ENCODE measurements around the gene LECT2. TPM values are rescaled to one million over a fixed set of nuclear protein-coding genes. Genes with fewer than 3 reads are reported as not detected.
A peak's percentile ranks its signal among the peaks of the same experiment; 100 is the strongest.

LECT2 gene
- total RNA-seq, result not detected in 2 replicates

- no peak within 1 kb of the TSS for H3K4me3 ChIP-seq (ENCODE audit: low read depth, low read length)
- TF ChIP-seq CTCF (IDR thresholded peaks at IDR 0.05; ENCODE audit: insufficient read depth, low read length, poor library complexity, severe bottlenecking), result no peak
- DNase-seq (ENCODE audit: low read depth), result no peak
- no peaks in the 10 kb centered on the region for H3K36me3 ChIP-seq (ENCODE audit: control insufficient read depth, insufficient read depth, low read length)
- H3K27me3 ChIP-seq (ENCODE audit: control insufficient read depth, insufficient read depth, low read length), result no peaks in the 10 kb centered on the region
These were observed at the start of gene LECT2 for GRCh38 chr5:135954899-135955298. TSS of gene LECT2 (minus strand) at chr5:135954983. CDS start at chr5:135954833, 150 bp downstream.

- Histone ChIP-seq H3K27me3 (ENCODE audit: control insufficient read depth, insufficient read depth, low read length) (no peaks in the 10 kb centered on the region), H3K36me3 (ENCODE audit: control insufficient read depth, insufficient read depth, low read length) (no peaks in the 10 kb centered on the region), H3K4me3 (ENCODE audit: low read depth, low read length) (no peak overlapping the region)
- no peak for TF ChIP-seq CTCF (IDR thresholded peaks at IDR 0.05; ENCODE audit: insufficient read depth, low read length, poor library complexity, severe bottlenecking)
- DNase-seq (ENCODE audit: low read depth), result no peak
These were observed 49.7 kb upstream of the LECT2 start for GRCh38 chr5:136004436-136004835.

GRCh38 chr5:136001466-136001981, 46.7 kb upstream of the LECT2 start:
- H3K4me3 ChIP-seq (ENCODE audit: low read depth, low read length), result no peak overlapping the region
- DNase-seq (ENCODE audit: low read depth), result no peak
- no peaks in the 10 kb centered on the region for H3K27me3 ChIP-seq (ENCODE audit: control insufficient read depth, insufficient read depth, low read length)
- H3K36me3 ChIP-seq (ENCODE audit: control insufficient read depth, insufficient read depth, low read length), result no peaks in the 10 kb centered on the region
- TF ChIP-seq CTCF (IDR thresholded peaks at IDR 0.05; ENCODE audit: insufficient read depth, low read length, poor library complexity, severe bottlenecking), result no peak

- Histone ChIP-seq H3K36me3 (ENCODE audit: control insufficient read depth, insufficient read depth, low read length) (no peaks in the 10 kb centered on the region), H3K4me3 (ENCODE audit: low read depth, low read length) (no peak overlapping the region), H3K27me3 (ENCODE audit: control insufficient read depth, insufficient read depth, low read length) (no peaks in the 10 kb centered on the region)
- DNase-seq (ENCODE audit: low read depth), result no peak
- no peak for TF ChIP-seq CTCF (IDR thresholded peaks at IDR 0.05; ENCODE audit: insufficient read depth, low read length, poor library complexity, severe bottlenecking)
These were observed 46.1 kb upstream of the LECT2 start for GRCh38 chr5:136000932-136001331.

GRCh38 chr5:136000147-136000546, 45.4 kb upstream of the LECT2 start:
- DNase-seq (ENCODE audit: low read depth), result no peak
- Histone ChIP-seq H3K27me3 (ENCODE audit: control insufficient read depth, insufficient read depth, low read length) (no peaks in the 10 kb centered on the region), H3K36me3 (ENCODE audit: control insufficient read depth, insufficient read depth, low read length) (no peaks in the 10 kb centered on the region), H3K4me3 (ENCODE audit: low read depth, low read length) (no peak overlapping the region)
- TF ChIP-seq CTCF (IDR thresholded peaks at IDR 0.05; ENCODE audit: insufficient read depth, low read length, poor library complexity, severe bottlenecking), result no peak

- Histone ChIP-seq H3K36me3 (ENCODE audit: control insufficient read depth, insufficient read depth, low read length) (no peaks in the 10 kb centered on the region), H3K4me3 (ENCODE audit: low read depth, low read length) (no peak overlapping the region), H3K27me3 (ENCODE audit: control insufficient read depth, insufficient read depth, low read length) (no peaks in the 10 kb centered on the region)
- no peak for TF ChIP-seq CTCF (IDR thresholded peaks at IDR 0.05; ENCODE audit: insufficient read depth, low read length, poor library complexity, severe bottlenecking)
- DNase-seq (ENCODE audit: low read depth), result peak; percentile 79
These were observed 44.8 kb upstream of the LECT2 start for GRCh38 chr5:135999406-136000139.
